Heart left ventricle (tissue), 13 donors: ENCODE measurements around the gene ZMAT3.
"Not testable (repeated sequence)": the region's sequence is repeated elsewhere in the genome, so short reads cannot be mapped to it uniquely, and the experiment has no call there.

Experiments
- CTCF ChIP-seq, 12 donors: fragments of 200-600 bp; sonication (generic) in 4 of 12; IDR thresholded peaks; one replicate each; pipeline versions ENCODE4 v1.5.0 to v1.8.0; 2018 to 2022; ENCODE audit warnings: antibody characterized with exemption in 12 of 12, mild to moderate bottlenecking in 5 of 12
- POLR2A ChIP-seq, 2 donors: fragments of 450-650 bp; IDR thresholded peaks; one replicate each; pipeline ENCODE4 v1.6.1; 2017; ENCODE audit warnings: antibody characterized with exemption in 2 of 2, mild to moderate bottlenecking in 2 of 2, moderate library complexity in 2 of 2
- donor health status: ischemic (EF 13 %, LVEDD 7.1; RV severe dilation, severe dysfunction).
- donor health status: DM: no; HTN: yes; CAD: no.
- donor health status: DM: no; HTN: no; CAD: no.
- donor health status: ischemic (EF 25% LVEDD 6.9; RV normal size, moderate dysfunction).
- donor health status: ischemic (EF 25% LVEDD 5.7; RV mildly dilated, moderate dysfunction).
- donor health status: ischemic (EF 35%, LVEDD 5.7; RV mildly dilated, moderate dysfunction).
- donor health status: nonischemic (EF 11% LVEDD 7.7; RV severe dilation, severe dysfunction).
- donor health status: DM: yes; HTN: yes; CAD: no.
- donor health status: PGD.
- donor health status: ischemic (EF 29% LVEDD 5.4; RV normal size, mild dysfunction).
- donor health status: nonischemic (EF 23%, LVEDD 6.1; RV moderate dilation, normal function).

DNA sequence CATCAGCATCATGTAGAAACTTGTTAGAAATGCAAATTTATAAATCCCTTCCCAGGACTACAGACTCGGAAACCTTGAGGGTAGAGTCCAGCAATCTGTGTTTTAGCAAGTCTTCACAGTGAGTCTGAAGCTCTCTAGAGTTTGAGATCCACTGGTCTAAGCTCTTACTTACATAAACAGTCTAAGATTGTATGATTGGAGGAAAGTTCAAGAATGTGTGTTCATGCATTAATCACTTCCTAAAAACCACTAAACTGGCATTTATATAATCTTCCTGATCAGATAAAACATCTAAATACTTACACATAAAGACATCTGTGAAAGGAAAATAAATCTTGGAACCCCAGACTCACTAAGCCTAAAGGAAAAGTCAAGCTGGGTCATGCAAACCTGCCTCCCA lies 43.8 kb upstream of the ZMAT3 start:
- TF ChIP-seq POLR2A, CTCF (IDR thresholded peaks at IDR 0.05): not testable (repeated sequence)
